NT2/D1 (cell line): ENCODE data around the gene SOWAHC.
"Not testable (repeated sequence)": the region's sequence is repeated elsewhere in the genome, so short reads cannot be mapped to it uniquely, and the experiment has no call there.

Experiments used
- DNase-seq: peaks from one replicate; pipeline ENCODE4 v3.0.0-alpha.2; 2011; ENCODE audit warnings: low read depth, low spot score
- H3K27me3 ChIP-seq: 2 replicates; pipeline ENCODE4 v1.6.0; 2011; ENCODE audit warnings: mild to moderate bottlenecking; ENCODE audit not compliant: insufficient read length, insufficient read depth
- H3K36me3 ChIP-seq: 2 replicates; pipeline ENCODE4 v1.6.1; 2011; ENCODE audit warnings: mild to moderate bottlenecking, low read length, mixed read lengths; ENCODE audit not compliant: insufficient read depth, insufficient read length
- H3K4me1 ChIP-seq: 2 replicates; pipeline ENCODE4 v1.5.1; 2011; ENCODE audit not compliant: insufficient read depth, insufficient read length
- H3K4me3 ChIP-seq: 2 replicates; pipeline ENCODE4 v1.5.1; 2011; ENCODE audit warnings: low read depth; ENCODE audit not compliant: insufficient read length
- H3K9ac ChIP-seq: 2 replicates; pipeline ENCODE4 v1.6.0; 2011; ENCODE audit warnings: low read depth; ENCODE audit not compliant: insufficient read length
- H3K9me3 ChIP-seq: 2 replicates; pipeline ENCODE4 v1.5.1; 2011; ENCODE audit warnings: mild to moderate bottlenecking, low read length; ENCODE audit not compliant: insufficient read depth
- SUZ12 ChIP-seq: IDR thresholded peaks from 2 replicates; pipeline ENCODE4 v1.6.1; 2011; ENCODE audit not compliant: insufficient read length, insufficient read depth; ENCODE audit errors: extremely low read depth
- YY1 ChIP-seq: IDR thresholded peaks from 2 replicates; pipeline ENCODE4 v1.6.1; 2011; ENCODE audit not compliant: insufficient read length, insufficient read depth
- ZNF274 ChIP-seq: IDR thresholded peaks from 2 replicates; pipeline ENCODE4 v1.6.1; 2011; ENCODE audit warnings: mild to moderate bottlenecking, low read depth, low read length

SOWAHC gene

GRCh38 chr2:109619032-109619615 lies 5.0 kb downstream of the SOWAHC start:
- H3K9ac ChIP-seq: no peak overlapping the region
- TF ChIP-seq SUZ12 (no peak), ZNF274 (no peak), YY1 (no peak)
- DNase-seq: no peak
- H3K36me3 ChIP-seq: peaks cover 29% of the 10 kb centered on the region
- peaks cover 6% of the 10 kb centered on the region for H3K4me1 ChIP-seq
- no peaks in the 10 kb centered on the region for H3K9me3 ChIP-seq
- H3K27me3 ChIP-seq: peaks cover 6% of the 10 kb centered on the region
- no peak overlapping the region for H3K4me3 ChIP-seq

- no peaks in the 10 kb centered on the region for H3K27me3 ChIP-seq
- DNase-seq: no peak
These were observed 9.1 kb downstream of the SOWAHC start for GRCh38 chr2:109623297-109623696.

GRCh38 chr2:109623923-109624322 lies 9.8 kb downstream of the SOWAHC start:
- Histone ChIP-seq H3K27me3 (no peaks in the 10 kb centered on the region), H3K9me3 (no peaks in the 10 kb centered on the region), H3K9ac (no peak overlapping the region), H3K36me3 (no peaks in the 10 kb centered on the region), H3K4me3 (no peak overlapping the region), H3K4me1 (no peaks in the 10 kb centered on the region)
- no peak for DNase-seq
- TF ChIP-seq ZNF274 (no peak), SUZ12 (no peak), YY1 (no peak)

More at GRCh38 chr2:109623297-109623696, 9.1 kb downstream of the SOWAHC start:
- Histone ChIP-seq H3K4me3 (no peak overlapping the region), H3K36me3 (peaks cover 4% of the 10 kb centered on the region), H3K9me3 (no peaks in the 10 kb centered on the region), H3K4me1 (no peaks in the 10 kb centered on the region), H3K9ac (no peak overlapping the region)
- TF ChIP-seq ZNF274 (no peak), SUZ12 (no peak), YY1 (no peak)

- no peaks in the 10 kb centered on the region for H3K4me1 ChIP-seq
- H3K27me3 ChIP-seq: no peaks in the 10 kb centered on the region
- DNase-seq: no peak
- no peak overlapping the region for H3K9ac ChIP-seq
- no peaks in the 10 kb centered on the region for H3K36me3 ChIP-seq
- no peaks in the 10 kb centered on the region for H3K9me3 ChIP-seq
- TF ChIP-seq ZNF274 (no peak), SUZ12 (no peak), YY1 (no peak)
- no peak overlapping the region for H3K4me3 ChIP-seq
These were observed 10.2 kb downstream of the SOWAHC start for GRCh38 chr2:109624339-109624738.

- not testable (repeated sequence) for H3K36me3 ChIP-seq, H3K9ac ChIP-seq, H3K27me3 ChIP-seq, H3K9me3 ChIP-seq, H3K4me1 ChIP-seq, DNase-seq, H3K4me3 ChIP-seq
These were observed 14.2 kb downstream of the SOWAHC start for GRCh38 chr2:109628321-109628720.

GRCh38 chr2:109629867-109630266 lies 15.7 kb downstream of the SOWAHC start:
- TF ChIP-seq ZNF274: no peak
- no peak for TF ChIP-seq YY1
- no peak for TF ChIP-seq SUZ12
- DNase-seq: no peak
- H3K36me3 ChIP-seq: no peaks in the 10 kb centered on the region
- H3K27me3 ChIP-seq: no peaks in the 10 kb centered on the region
- H3K9ac ChIP-seq: no peak overlapping the region
- no peaks in the 10 kb centered on the region for H3K4me1 ChIP-seq
- H3K4me3 ChIP-seq: no peak overlapping the region
- H3K9me3 ChIP-seq: no peaks in the 10 kb centered on the region

GRCh38 chr2:109630441-109631430 lies 16.6 kb downstream of the SOWAHC start:
- DNase-seq: no peak
- Histone ChIP-seq H3K4me1 (no peaks in the 10 kb centered on the region), H3K27me3 (no peaks in the 10 kb centered on the region), H3K9ac (no peak overlapping the region), H3K36me3 (no peaks in the 10 kb centered on the region), H3K4me3 (no peak overlapping the region), H3K9me3 (no peaks in the 10 kb centered on the region)
- TF ChIP-seq SUZ12 (no peak), ZNF274 (no peak), YY1 (no peak)
